ENCODE measurements around the gene SNUPN.
"Not testable (repeated sequence)": the region's sequence is repeated elsewhere in the genome, so short reads cannot be mapped to it uniquely, and the experiment has no call there.

SNUPN gene

GRCh38 chr15:75637245-75638009 is 11.9 kb upstream of the SNUPN start:
- DNase-seq (ENCODE audit: low spot score) = no peak

GRCh38 chr15:75636026-75636425 is 10.5 kb upstream of the SNUPN start:
- DNase-seq (ENCODE audit: low spot score) = no peak

GRCh38 chr15:75633922-75634321 is 8.4 kb upstream of the SNUPN start:
- DNase-seq (ENCODE audit: low spot score) = not testable (repeated sequence)

GRCh38 chr15:75631935-75632334 is 6.4 kb upstream of the SNUPN start:
- DNase-seq (ENCODE audit: low spot score) = no peak

- no peak for DNase-seq (ENCODE audit: low spot score)
Observed at GRCh38 chr15:75622505-75622904, 3.0 kb downstream of the SNUPN start.

GRCh38 chr15:75620841-75621391 is 4.6 kb downstream of the SNUPN start:
- no peak for DNase-seq (ENCODE audit: low spot score)

- DNase-seq (ENCODE audit: low spot score) = no peak
Observed at GRCh38 chr15:75620058-75620820, 5.3 kb downstream of the SNUPN start.

- DNase-seq (ENCODE audit: low spot score) = no peak
Observed at GRCh38 chr15:75616766-75617165, 8.8 kb downstream of the SNUPN start.

GRCh38 chr15:75606711-75607699 is 18.5 kb downstream of the SNUPN start:
- DNase-seq (ENCODE audit: low spot score) = no peak

GRCh38 chr15:75606026-75606425 is 19.5 kb downstream of the SNUPN start:
- no peak for DNase-seq (ENCODE audit: low spot score)

- no peak for DNase-seq (ENCODE audit: low spot score)
Observed at GRCh38 chr15:75599401-75599800, 26.1 kb downstream of the SNUPN start.

- DNase-seq (ENCODE audit: low spot score) = no peak
Observed at GRCh38 chr15:75598361-75598760, 27.2 kb downstream of the SNUPN start.

- DNase-seq (ENCODE audit: low spot score) = peak; percentile 50
Observed at GRCh38 chr15:75597667-75598341, 27.7 kb downstream of the SNUPN start.

- DNase-seq (ENCODE audit: low spot score) = no peak
Observed at GRCh38 chr15:75596703-75597345, 28.7 kb downstream of the SNUPN start.

- no peak for DNase-seq (ENCODE audit: low spot score)
Observed at GRCh38 chr15:75594276-75594675, 31.2 kb downstream of the SNUPN start.

- DNase-seq (ENCODE audit: low spot score) = no peak
Observed at GRCh38 chr15:75591655-75592364, 33.7 kb downstream of the SNUPN start.

- no peak for DNase-seq (ENCODE audit: low spot score)
Observed at GRCh38 chr15:75590239-75590638, 35.3 kb downstream of the SNUPN start.

- no peak for DNase-seq (ENCODE audit: low spot score)
Observed at GRCh38 chr15:75589071-75589470, 36.5 kb downstream of the SNUPN start.

GRCh38 chr15:75586422-75586821 is 39.1 kb downstream of the SNUPN start:
- not testable (repeated sequence) for DNase-seq (ENCODE audit: low spot score)

- no peak for DNase-seq (ENCODE audit: low spot score)
Observed at GRCh38 chr15:75584121-75584520, 41.4 kb downstream of the SNUPN start.

All from NAMALWA (cell line).